A549 (cell line): ENCODE data around the gene OR2F2. TPM values are rescaled to one million over a fixed set of nuclear protein-coding genes. Genes with fewer than 3 reads are reported as not detected.

Source experiments
- ATAC-seq, 2 experiments: fragments of 200-7000 bp in 1 of 2; fragments of >200 bp in 1 of 2; cut with Nextera tagmentation in 1 of 2; cut with Tn5 transposase in 1 of 2; 3 replicates each; pipeline versions ENCODE4 v1.8.0 to v1.9.1; 2018 to 2020; ENCODE audit warnings: mild to moderate bottlenecking in 1 of 2, moderate library complexity in 1 of 2
- CTCF ChIA-PET: fragments of 300-600 bp; sonication (Branson Sonifier 250); formaldehyde crosslinking; extraction: SDS; loops from one replicate; lab custom pipeline; 2021; ENCODE audit warnings: antibody characterized with exemption, inconsistent platforms; lab: Yijun Ruan, JAX
- POLR2A ChIA-PET: fragments of 350-600 bp; formaldehyde crosslinking; extraction: SDS; loops from one replicate; lab custom pipeline; 2021; ENCODE audit warnings: antibody characterized with exemption, inconsistent platforms; lab: Yijun Ruan, JAX
- DNase-seq, 2 experiments: peaks; one replicate each; pipeline versions ENCODE4 v3.0.0 to v3.0.0-alpha.2; 2011 to 2016; ENCODE audit warnings: low read depth in 1 of 2, low spot score in 1 of 2
- FAIRE-seq: peaks from 2 replicates; lab custom pipeline; 2011; peaks lifted over from hg19 to GRCh38; lab: Jason Lieb, UNC
- H3K27ac ChIP-seq, 2 experiments: fragments of >200 bp; sonication (Bioruptor Twin); formaldehyde crosslinking; 3 replicates each; pipeline ENCODE4 v1.5.1; 2016 to 2017
- H3K4me1 ChIP-seq: fragments of >200 bp; sonication (Bioruptor Twin); formaldehyde crosslinking; 3 replicates; pipeline ENCODE4 v1.6.1; 2016
- H3K4me2 ChIP-seq: fragments of >200 bp; sonication (Bioruptor Twin); formaldehyde crosslinking; 3 replicates; pipeline ENCODE4 v1.6.1; 2016
- H3K4me3 ChIP-seq: fragments of >200 bp; sonication (Bioruptor Twin); formaldehyde crosslinking; 3 replicates; pipeline ENCODE4 v1.5.1; 2016
- H3K9me3 ChIP-seq: fragments of >200 bp; sonication (Bioruptor Twin); formaldehyde crosslinking; 3 replicates; pipeline ENCODE4 v1.6.1; 2016
- ATOH8 ChIP-seq: fragments of 250-450 bp; sonication (Bioruptor Pico); IDR thresholded peaks from 2 replicates; pipeline ENCODE4 v1.5.0; 2020; ENCODE audit warnings: low read depth, mild to moderate bottlenecking, moderate library complexity
- BCL3 ChIP-seq: fragments of >200 bp; sonication (Bioruptor Twin); formaldehyde crosslinking; IDR thresholded peaks from 3 replicates; pipeline ENCODE4 v1.6.1; 2016
- BHLHE40 ChIP-seq: IDR thresholded peaks from 2 replicates; pipeline ENCODE4 v1.6.1; 2012; ENCODE audit warnings: low read depth, low read length, inconsistent platforms
- CEBPB ChIP-seq, 2 experiments: fragments of >200 bp in 1 of 2; sonication (Bioruptor Twin) in 1 of 2; formaldehyde crosslinking in 1 of 2; IDR thresholded peaks; 2 replicates each; pipeline ENCODE4 v1.6.1; 2012 to 2016
- CHD2 ChIP-seq: fragments of 150-350 bp; IDR thresholded peaks from 2 replicates; pipeline ENCODE4 v1.6.1; 2014; ENCODE audit warnings: low read length; ENCODE audit not compliant: partially characterized antibody
- EHMT2 ChIP-seq: fragments of 200-600 bp; sonication (generic); IDR thresholded peaks from 2 replicates; pipeline ENCODE4 v1.6.1; 2016; ENCODE audit warnings: antibody characterized with exemption, low read depth, mild to moderate bottlenecking, moderate library complexity
- ESRRA ChIP-seq: fragments of 150-350 bp; IDR thresholded peaks from 2 replicates; pipeline ENCODE4 v1.6.1; 2014; ENCODE audit warnings: mild to moderate bottlenecking, low read length, borderline replicate concordance
- FOXS1 ChIP-seq: fragments of 250-450 bp; sonication (Bioruptor Pico); IDR thresholded peaks from 2 replicates; pipeline ENCODE4 v1.5.0; 2020; ENCODE audit warnings: mild to moderate bottlenecking, moderate library complexity
- HES2 ChIP-seq: fragments of >200 bp; sonication (Bioruptor Twin); formaldehyde crosslinking; IDR thresholded peaks from 2 replicates; pipeline ENCODE4 v1.6.1; 2016
- HEYL ChIP-seq: fragments of 250-450 bp; sonication (Bioruptor Pico); IDR thresholded peaks from 2 replicates; pipeline ENCODE4 v1.8.0; 2021; ENCODE audit warnings: mild to moderate bottlenecking, moderate library complexity
- HMGXB4 ChIP-seq: fragments of 250-450 bp; sonication (Bioruptor Pico); IDR thresholded peaks from 2 replicates; pipeline ENCODE4 v1.5.0; 2021; ENCODE audit warnings: mild to moderate bottlenecking, moderate library complexity, borderline replicate concordance
- HOXA7 ChIP-seq: fragments of 250-450 bp; sonication (Bioruptor Pico); IDR thresholded peaks from 2 replicates; pipeline ENCODE4 v1.5.0; 2020; ENCODE audit warnings: mild to moderate bottlenecking, moderate library complexity
- HOXB13 ChIP-seq: fragments of 250-450 bp; sonication (Bioruptor Pico); IDR thresholded peaks from 2 replicates; pipeline ENCODE4 v1.5.0; 2020; ENCODE audit warnings: low read depth, mild to moderate bottlenecking, moderate library complexity
- HOXB5 ChIP-seq: fragments of 250-450 bp; sonication (Bioruptor Pico); IDR thresholded peaks from 2 replicates; pipeline ENCODE4 v1.5.0; 2020; ENCODE audit warnings: mild to moderate bottlenecking, moderate library complexity
- PHF8 ChIP-seq: fragments of 200-600 bp; sonication (generic); IDR thresholded peaks from 2 replicates; pipeline ENCODE4 v1.6.1; 2016; ENCODE audit warnings: low read depth, mild to moderate bottlenecking, antibody characterized with exemption, moderate library complexity, borderline replicate concordance
- RAD21 ChIP-seq, 2 experiments: fragments of >200 bp in 1 of 2; sonication (Bioruptor Twin) in 1 of 2; formaldehyde crosslinking in 1 of 2; IDR thresholded peaks in 1 of 2; conservative IDR thresholded peaks in 1 of 2; 2 replicates in 1 of 2; 3 replicates in 1 of 2; pipeline ENCODE4 v1.6.1; 2012 to 2018; ENCODE audit warnings: inconsistent platforms in 1 of 2
- RARB ChIP-seq: fragments of 250-450 bp; sonication (Bioruptor Pico); IDR thresholded peaks from 2 replicates; pipeline ENCODE4 v1.8.0; 2021; ENCODE audit warnings: mild to moderate bottlenecking, moderate library complexity
- SMC3 ChIP-seq: fragments of >200 bp; sonication (Bioruptor Twin); formaldehyde crosslinking; IDR thresholded peaks from 3 replicates; pipeline ENCODE4 v1.6.1; 2018; ENCODE audit warnings: inconsistent platforms
- SREBF2 ChIP-seq: fragments of 450-650 bp; IDR thresholded peaks from 2 replicates; pipeline ENCODE4 v1.6.1; 2014; ENCODE audit warnings: mild to moderate bottlenecking, moderate library complexity
- TP53 ChIP-seq: fragments of 250-450 bp; sonication (Bioruptor Pico); IDR thresholded peaks from 2 replicates; pipeline ENCODE4 v1.5.0; 2021; ENCODE audit warnings: mild to moderate bottlenecking, moderate library complexity
- ZC3H11A ChIP-seq: fragments of 450-650 bp; IDR thresholded peaks from 2 replicates; pipeline ENCODE4 v1.6.1; 2014; ENCODE audit warnings: antibody characterized with exemption, mild to moderate bottlenecking
- WGBS: methylation state at CpG from one replicate; pipeline ENCODE4 v1.1.6; 2017; ENCODE audit errors: missing lambda C conversion rate; 5-methylcytosine and 5-hydroxymethylcytosine counted together
- polyA plus RNA-seq, 4 experiments: library from polyadenylated mRNA; depleted of rRNA in 3 of 4; stranded (reverse); fragments of >200 nt; fragmentation: RNase III in 1 of 4; extraction: RNeasy Plus Mini Kit Qiagen cat#74134 plus additional on column Dnase treatment in 1 of 4; gene quantifications; 2 replicates in 3 of 4; 3 replicates in 1 of 4; pipeline ENCODE4 v1.2.3, GENCODE V29; 2011 to 2017

OR2F2 gene
- polyA plus RNA-seq, 2 of the 4 experiments (the other 2 are of a cell fraction) = not detected

GRCh38 chr7:143892527-143893300 is 42.3 kb upstream of the OR2F2 start:
- ChIA-PET POLR2A (interaction anchor here (1.2 kb wide), 1 partner anchor 9 kb away, joined by 3 read pairs; the partner anchor contains the start of gene TCAF1), CTCF (interaction anchor here (0.9 to 1.2 kb wide), 2 partner anchors 9 kb away, joined by 3 to 4 read pairs; partner anchors contain the start of gene TCAF1)
- Histone ChIP-seq H3K4me2 (no peak overlapping the region), H3K9me3 (peaks cover 12% of the 10 kb centered on the region; the same call in 1 of the 3 replicates), H3K4me1 (no peaks in the 10 kb centered on the region), H3K4me3 (no peak overlapping the region), H3K27ac (no peak overlapping the region)
- DNase-seq (peak in 1 of 2 experiments; percentile 19), FAIRE-seq (no peak), ATAC-seq (peak in 1 of 2 experiments; percentile 36; a peak in 1 of 6 replicates)
- TF ChIP-seq BHLHE40 = no peak
- TF ChIP-seq HEYL (CRISPR knock-in tag) = no peak
- no peak for TF ChIP-seq ZC3H11A
- no peak for TF ChIP-seq HES2
- TF ChIP-seq TP53 (CRISPR knock-in tag) = no peak
- peak in 1 of 2 experiments; percentile 26; a peak in 1 of 5 replicates for TF ChIP-seq RAD21 (conservative IDR thresholded peaks at IDR 0.05 in 1 of 2, IDR thresholded peaks at IDR 0.05 in 1 of 2)
- no peak for TF ChIP-seq PHF8
- WGBS = 83% methylated on average over 5 of the region's 5 CpGs

- Histone ChIP-seq H3K4me3 (no peak overlapping the region), H3K27ac (no peak overlapping the region), H3K9me3 (peaks cover 8% of the 10 kb centered on the region; the same call in 1 of the 3 replicates), H3K4me2 (no peak overlapping the region), H3K4me1 (peaks cover 21% of the 10 kb centered on the region)
- TF ChIP-seq HEYL (CRISPR knock-in tag) = no peak
- TF ChIP-seq FOXS1 (CRISPR knock-in tag) = no peak
- no peak for TF ChIP-seq HOXA7 (CRISPR knock-in tag)
- TF ChIP-seq SMC3 = no peak
- no peak for TF ChIP-seq ATOH8 (CRISPR knock-in tag)
- no peak for TF ChIP-seq ESRRA
- TF ChIP-seq RARB (CRISPR knock-in tag) = no peak
- ATAC-seq (no peak), DNase-seq (no peak), FAIRE-seq (no peak)
- POLR2A ChIA-PET = no interaction called here
- CTCF ChIA-PET = no interaction called here
Observed at GRCh38 chr7:143896667-143897066, 38.4 kb upstream of the OR2F2 start.

GRCh38 chr7:143898810-143899209 is 36.2 kb upstream of the OR2F2 start:
- Histone ChIP-seq H3K27ac (no peak overlapping the region), H3K4me3 (no peak overlapping the region), H3K4me2 (peak overlapping the region; percentile 92; the same call in 2 of the 3 replicates), H3K4me1 (peaks cover 21% of the 10 kb centered on the region), H3K9me3 (no peaks in the 10 kb centered on the region)
- FAIRE-seq = no peak
- ChIA-PET POLR2A (no interaction called here), CTCF (interaction anchor here (1.7 kb wide), 1 partner anchor 229 kb away, joined by 3 read pairs; no protein-coding TSS in a partner anchor)
- no peak for TF ChIP-seq SREBF2
- TF ChIP-seq BCL3 = no peak
- no peak for TF ChIP-seq HOXB5 (CRISPR knock-in tag)
- TF ChIP-seq CHD2 = no peak
- no peak for TF ChIP-seq HOXB13 (CRISPR knock-in tag)
- no peak for TF ChIP-seq EHMT2
- TF ChIP-seq HES2 = no peak
- TF ChIP-seq CEBPB (IDR thresholded peaks at IDR 0.05) = no peak
- TF ChIP-seq HMGXB4 (CRISPR knock-in tag) = no peak
- TF ChIP-seq ESRRA = no peak
- TF ChIP-seq FOXS1 (CRISPR knock-in tag) = no peak
- no peak for DNase-seq
- ATAC-seq = no peak
- WGBS = 97% methylated on average over 1 of the region's 1 CpG
